NCI-H226 (cell line): ENCODE data around the gene MRC1.

Experiments
- DNase-seq: peaks from one replicate; pipeline ENCODE4 v3.0.0-alpha.2; 2015

Gene MRC1

GRCh38 chr10:17795813-17796594 lies 13.1 kb upstream of the MRC1 start:
- DNase-seq, result no peak

GRCh38 chr10:17801507-17801906 lies 7.6 kb upstream of the MRC1 start:
- DNase-seq, result no peak

GRCh38 chr10:17802350-17802749 lies 6.8 kb upstream of the MRC1 start:
- no peak for DNase-seq

- DNase-seq, result peak; percentile 78
These were observed 6.2 kb upstream of the MRC1 start for GRCh38 chr10:17802976-17803375.

GRCh38 chr10:17805330-17805729 lies 3.8 kb upstream of the MRC1 start:
- no peak for DNase-seq

- DNase-seq, result peak; percentile 29
These were observed 3.1 kb upstream of the MRC1 start for GRCh38 chr10:17805921-17806577.

GRCh38 chr10:17811146-17811865 lies 2.2 kb downstream of the MRC1 start:
- no peak for DNase-seq

GRCh38 chr10:17814973-17815372 lies 5.8 kb downstream of the MRC1 start:
- DNase-seq, result no peak

GRCh38 chr10:17816199-17816598 lies 7.1 kb downstream of the MRC1 start:
- DNase-seq, result no peak

GRCh38 chr10:17817316-17817715 lies 8.2 kb downstream of the MRC1 start:
- no peak for DNase-seq

- DNase-seq, result no peak
These were observed 8.6 kb downstream of the MRC1 start for GRCh38 chr10:17817790-17818189.

GRCh38 chr10:17819836-17820235 lies 10.7 kb downstream of the MRC1 start:
- DNase-seq, result no peak

GRCh38 chr10:17820943-17821342 lies 11.8 kb downstream of the MRC1 start:
- DNase-seq, result no peak

- no peak for DNase-seq
These were observed 12.7 kb downstream of the MRC1 start for GRCh38 chr10:17821893-17822292.

- no peak for DNase-seq
These were observed 22.2 kb downstream of the MRC1 start for GRCh38 chr10:17831341-17831740.

- DNase-seq, result no peak
These were observed 22.7 kb downstream of the MRC1 start for GRCh38 chr10:17831896-17832295.

GRCh38 chr10:17833656-17834055 lies 24.5 kb downstream of the MRC1 start:
- DNase-seq, result no peak

- peak; percentile 93 for DNase-seq
These were observed 26.5 kb downstream of the MRC1 start for GRCh38 chr10:17835688-17836087.

GRCh38 chr10:17836942-17837341 lies 27.8 kb downstream of the MRC1 start:
- peak; percentile 98 for DNase-seq

GRCh38 chr10:17838080-17838648 lies 29.0 kb downstream of the MRC1 start:
- no peak for DNase-seq

GRCh38 chr10:17841050-17841449 lies 31.9 kb downstream of the MRC1 start:
- DNase-seq, result peak; percentile 18

- DNase-seq, result no peak
These were observed 33.5 kb downstream of the MRC1 start for GRCh38 chr10:17842641-17843040.

- no peak for DNase-seq
These were observed 38.6 kb downstream of the MRC1 start for GRCh38 chr10:17847585-17848296.
